GM18861 (cell line): Measurements from ENCODE around the gene SMIM24.

ENCODE experiments used
- ATAC-seq: cut with Tn5 transposase; IDR thresholded peaks from one replicate; pipeline ENCODE4 v1.9.1; 2021; ENCODE audit not compliant: unreplicated experiment

Gene SMIM24

DNA sequence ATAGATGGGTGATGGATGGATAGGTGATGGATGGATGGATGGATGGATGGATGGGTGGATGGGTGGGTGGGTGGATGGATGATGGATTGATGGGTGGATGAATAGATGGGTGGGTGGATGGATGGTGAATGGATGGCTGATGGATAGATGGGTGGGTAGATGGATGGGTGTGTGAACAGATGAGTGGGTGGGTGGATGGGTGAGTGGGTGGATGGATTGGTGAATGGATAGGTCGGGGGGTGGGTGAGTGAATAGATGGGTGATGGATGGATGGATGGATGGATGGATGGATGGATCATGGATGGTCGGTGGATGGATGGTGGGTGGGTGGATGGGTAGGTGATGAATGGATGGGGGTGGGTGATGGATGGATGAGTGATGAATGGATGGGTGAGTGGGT, 3.5 kb downstream of the SMIM24 start:
- no peak for ATAC-seq

DNA sequence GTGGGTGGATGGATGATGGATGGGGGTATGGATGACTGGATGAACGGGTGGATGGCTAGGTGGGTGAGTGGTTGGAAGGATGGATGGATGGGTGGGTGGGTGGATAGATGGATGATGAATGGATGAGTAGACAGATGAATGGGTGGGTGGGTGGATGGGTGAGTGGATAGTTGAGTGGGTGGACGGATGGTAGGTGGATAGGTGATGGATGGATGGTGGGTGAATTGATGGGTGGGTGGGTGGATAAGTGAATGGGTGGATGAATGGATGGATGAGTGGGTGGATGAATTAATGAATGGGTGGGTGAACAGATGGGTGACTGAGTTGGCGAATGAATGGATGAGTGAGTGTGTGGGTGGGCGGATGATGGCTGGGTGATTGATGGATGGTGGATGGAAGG, 4.9 kb downstream of the SMIM24 start:
- no peak for ATAC-seq

DNA sequence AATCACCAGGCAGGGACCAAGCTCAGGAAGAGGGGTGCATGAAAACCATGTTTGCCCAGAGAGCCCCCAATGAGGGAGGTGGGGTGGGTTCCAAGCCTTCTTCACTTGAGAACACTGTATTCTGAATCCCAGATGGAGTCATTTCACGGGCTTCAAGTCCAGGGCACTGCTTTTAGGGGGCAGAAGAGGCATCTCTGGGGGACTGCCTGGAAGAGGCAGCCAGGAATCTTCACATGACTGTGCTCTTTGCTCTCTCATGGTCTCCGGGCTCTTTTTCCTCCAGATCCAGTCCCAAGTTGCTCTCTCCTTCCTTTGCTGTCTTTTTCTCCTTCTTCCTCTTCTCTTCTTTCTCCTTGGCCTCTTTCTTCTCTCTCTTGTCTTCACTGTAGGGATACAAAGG, 5.7 kb downstream of the SMIM24 start:
- no peak for ATAC-seq

GRCh38 chr19:3474010-3474409, 6.3 kb downstream of the SMIM24 start:
- no peak for ATAC-seq

DNA sequence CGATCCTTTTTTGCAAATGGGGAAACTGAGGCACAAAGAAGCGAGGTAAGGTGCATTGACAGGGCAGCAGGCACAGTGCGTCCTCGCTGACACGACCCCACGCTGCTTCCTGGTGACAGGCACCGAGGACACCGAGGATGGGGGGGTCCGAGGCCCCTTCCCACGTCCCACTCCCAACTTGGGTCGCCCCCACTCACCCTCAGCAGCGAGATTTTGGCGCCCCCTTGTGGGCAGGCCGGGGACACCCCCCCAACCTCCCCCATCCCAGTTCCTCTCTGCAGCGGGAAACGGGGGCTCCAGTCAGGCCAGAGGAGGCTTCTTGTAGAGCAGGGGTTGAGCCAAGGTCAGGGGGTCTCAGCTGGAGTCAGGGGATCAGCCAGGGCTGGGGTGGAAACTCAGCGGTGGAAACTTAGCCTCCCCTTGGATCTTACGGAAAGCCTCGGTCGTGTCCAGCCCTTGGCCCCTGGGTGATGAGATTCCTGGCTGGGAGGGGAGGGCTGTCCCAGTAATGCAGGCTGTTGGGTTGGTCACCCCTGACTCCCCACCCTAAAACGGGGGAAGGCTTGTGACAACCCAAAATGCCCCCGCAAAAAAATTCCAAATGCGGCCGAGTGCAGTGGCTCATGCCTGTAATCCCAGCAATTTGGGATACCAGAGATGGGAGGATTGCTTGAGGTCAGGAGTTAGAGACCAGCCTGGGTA, 8.2 kb downstream of the SMIM24 start:
- no peak for ATAC-seq

- ATAC-seq: no peak
Observed at GRCh38 chr19:3470500-3471128, 9.7 kb downstream of the SMIM24 start.

- no peak for ATAC-seq
Observed at GRCh38 chr19:3469638-3470499, 10.5 kb downstream of the SMIM24 start.

DNA sequence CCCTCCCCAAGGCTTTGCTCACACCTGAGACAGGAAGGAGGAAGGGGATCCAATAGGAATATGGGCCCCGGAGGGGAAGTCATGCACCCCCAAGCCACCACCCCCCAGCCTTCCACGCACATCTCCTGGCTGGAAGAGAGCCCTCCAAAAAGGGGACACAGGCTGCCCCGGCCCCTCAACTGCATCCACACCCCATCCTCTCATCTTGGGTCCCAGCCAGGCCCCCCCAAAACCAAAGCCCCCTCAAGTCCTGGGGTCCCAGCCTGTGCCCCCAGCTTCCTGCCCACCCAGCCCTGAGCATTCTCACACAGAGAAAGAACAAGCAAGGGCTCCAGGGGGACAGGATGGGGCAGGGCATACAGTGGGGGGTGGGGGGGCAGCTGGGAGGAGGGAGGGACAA, 12.1 kb downstream of the SMIM24 start:
- ATAC-seq: no peak

- ATAC-seq: no peak
Observed at GRCh38 chr19:3467437-3468198, 12.7 kb downstream of the SMIM24 start.

DNA sequence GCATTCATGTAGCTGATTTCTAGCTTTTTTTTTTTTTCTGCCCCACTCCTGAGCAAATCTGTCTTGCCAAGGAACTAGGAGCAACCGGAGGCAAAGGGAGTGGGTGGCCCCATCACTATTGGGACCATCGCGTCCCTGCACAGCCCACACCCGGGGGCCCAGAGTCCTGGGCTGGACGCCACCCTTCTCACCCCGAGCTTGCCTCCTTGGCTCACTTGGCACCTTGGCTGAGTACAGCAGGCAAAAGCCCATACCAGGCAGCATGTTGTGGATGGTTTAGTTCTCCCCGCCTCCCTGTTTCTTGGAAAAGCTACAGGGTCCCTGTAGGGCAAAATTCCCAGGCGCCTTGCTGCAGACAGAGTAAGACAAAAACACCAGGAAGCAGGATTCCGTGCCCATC, 13.7 kb downstream of the SMIM24 start:
- no peak for ATAC-seq

- no peak for ATAC-seq
Observed at GRCh38 chr19:3465552-3465951, 14.8 kb downstream of the SMIM24 start.

DNA sequence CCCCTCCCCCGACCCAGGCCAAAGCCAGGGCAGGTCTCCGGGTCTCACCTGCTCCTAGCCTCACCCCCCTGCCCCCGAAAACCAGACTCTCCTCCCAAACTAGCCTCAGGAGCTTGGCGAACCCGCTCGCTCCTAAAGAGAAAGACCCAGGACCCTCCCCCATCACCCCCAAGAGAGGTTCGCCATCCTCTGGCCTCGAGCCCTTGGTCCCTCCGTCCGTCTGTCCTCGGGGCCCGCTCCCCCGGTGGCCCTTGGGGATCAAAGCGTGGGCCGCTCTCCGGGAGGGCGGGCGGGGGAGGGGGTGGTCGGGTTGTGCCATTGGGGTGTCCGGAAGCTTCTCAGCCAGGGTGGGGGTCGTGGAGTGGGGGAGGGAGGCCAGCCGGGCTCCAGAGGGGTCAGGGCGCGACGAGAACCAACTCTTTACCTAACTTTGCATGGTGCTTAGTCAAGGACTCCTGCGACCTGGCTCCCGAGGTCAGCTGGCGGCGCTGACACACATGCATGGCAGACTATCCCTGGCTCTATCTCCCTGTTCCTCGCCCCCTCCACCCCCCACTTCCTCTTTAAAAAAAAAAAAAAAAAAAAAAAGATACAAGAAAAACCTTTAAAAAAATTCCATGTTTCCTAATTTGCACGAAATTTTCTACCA, 15.6 kb downstream of the SMIM24 start:
- ATAC-seq: no peak

DNA sequence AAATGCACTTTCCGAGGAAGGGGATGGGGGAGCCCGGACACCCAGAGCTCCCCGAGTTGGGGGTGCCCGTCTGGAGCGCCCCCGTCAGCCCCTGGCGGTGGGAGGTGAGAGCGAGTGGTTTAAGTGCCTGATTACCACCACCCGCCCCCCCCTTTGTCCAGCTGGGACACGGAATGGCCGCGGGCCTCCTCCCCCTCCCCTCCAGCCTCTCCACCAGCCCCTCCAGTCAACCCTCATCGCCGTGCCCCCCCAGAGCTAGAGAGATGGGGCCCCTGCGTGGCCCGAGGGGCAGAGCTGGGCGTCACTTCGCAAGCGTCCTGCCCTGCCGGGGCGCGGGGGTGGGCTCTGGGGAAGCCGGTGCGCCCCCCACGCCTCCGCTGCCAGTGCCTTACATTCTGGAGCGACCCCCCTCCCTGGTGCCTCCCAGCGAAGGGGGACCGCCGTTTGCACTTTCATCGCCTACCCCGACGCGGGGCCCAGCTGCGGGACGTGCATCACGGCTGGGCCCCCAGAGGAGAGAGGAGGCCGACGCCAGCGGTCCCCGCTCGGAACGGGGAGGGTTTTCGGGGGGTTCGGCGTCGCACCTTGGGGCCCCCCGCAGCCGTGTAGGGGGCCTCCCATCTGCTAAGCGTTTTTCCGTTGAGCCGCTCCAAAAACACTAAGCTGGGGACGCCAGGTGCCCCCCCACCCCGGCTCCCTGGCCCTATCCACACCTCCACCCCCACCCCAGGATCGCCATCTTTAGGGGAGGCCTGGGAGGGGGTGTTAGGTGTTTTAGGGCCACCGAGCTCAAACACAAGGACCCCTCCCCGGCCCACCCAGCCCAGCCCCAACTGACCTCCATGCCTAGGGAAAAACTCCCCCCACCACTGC, 16.4 kb downstream of the SMIM24 start:
- no peak for ATAC-seq

- no peak for ATAC-seq
Observed at GRCh38 chr19:3462991-3463713, 17.2 kb downstream of the SMIM24 start.

DNA sequence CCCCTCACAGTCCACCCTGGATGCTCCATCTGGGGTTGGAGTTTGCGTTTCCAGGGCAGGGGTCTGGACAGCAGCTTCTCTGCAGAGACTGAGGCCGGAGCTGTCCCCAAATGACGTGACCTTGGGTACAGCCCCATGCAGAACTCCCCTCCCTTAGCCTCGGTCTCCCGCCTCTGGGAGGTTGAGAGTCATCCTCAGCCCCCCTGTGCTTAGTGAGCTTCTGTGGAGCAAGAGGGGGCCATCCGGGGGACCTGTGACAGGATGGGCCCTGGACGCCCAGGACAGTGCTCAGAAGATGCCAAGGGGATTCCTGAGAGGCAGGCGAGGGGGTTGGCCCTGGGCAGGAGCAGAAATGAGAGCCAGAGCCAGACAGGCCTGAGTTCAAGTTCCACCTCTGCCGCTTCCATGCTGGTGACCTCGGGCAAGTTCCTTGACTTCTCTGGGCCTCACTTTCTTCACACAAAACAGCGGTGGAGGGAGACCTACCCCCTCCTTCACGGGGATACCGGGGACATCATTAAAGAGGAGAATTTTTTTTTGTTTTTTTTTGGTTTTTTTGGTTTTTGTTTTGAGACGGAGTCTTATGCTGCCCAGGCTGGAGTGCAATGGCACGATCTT, 20.3 kb downstream of the SMIM24 start:
- ATAC-seq: no peak

DNA sequence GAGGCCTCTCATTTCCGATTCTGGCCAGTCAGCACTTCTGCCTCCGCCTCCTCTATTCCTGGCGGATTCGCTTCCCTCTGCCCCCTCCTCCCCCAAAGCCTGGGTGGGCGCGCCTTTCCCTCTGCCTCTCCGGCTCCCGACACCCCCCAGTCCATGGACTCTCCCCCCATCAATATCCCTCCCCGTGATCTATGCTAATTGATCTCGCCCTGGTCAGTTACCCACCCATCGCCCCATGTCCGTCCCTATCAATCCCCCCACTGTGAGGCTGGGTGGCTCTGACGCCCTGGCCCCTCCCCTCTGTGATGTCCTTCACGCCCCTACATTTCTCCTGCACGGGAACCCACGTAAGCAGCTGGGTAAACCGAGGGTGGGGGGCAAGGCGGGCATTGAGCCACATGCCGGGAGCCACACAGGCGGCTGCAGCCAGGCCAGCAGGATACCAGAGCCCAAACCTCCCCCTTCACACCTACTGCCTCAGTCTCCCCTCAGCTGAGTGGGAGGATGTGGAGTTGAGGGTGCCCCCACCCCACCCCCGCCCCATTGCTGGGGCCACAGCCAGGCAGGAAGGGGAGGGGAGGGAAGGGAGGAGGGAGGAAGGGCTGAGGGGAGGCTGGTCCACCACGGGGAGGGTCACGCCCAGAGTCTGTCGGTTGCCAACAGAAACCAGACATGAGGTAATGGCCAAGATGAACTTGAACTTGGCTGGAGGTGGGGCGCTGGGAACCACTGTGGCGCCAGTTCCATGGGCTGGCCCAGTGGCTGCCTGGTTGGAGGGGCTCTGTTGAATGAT, 21.0 kb downstream of the SMIM24 start:
- ATAC-seq: no peak

- ATAC-seq: no peak
Observed at GRCh38 chr19:3458229-3459088, 21.9 kb downstream of the SMIM24 start.
